ENCODE measurements around the gene TRPV4. TPM values are rescaled to one million over a fixed set of nuclear protein-coding genes. Genes with fewer than 3 reads are reported as not detected.

Gene TRPV4
- total RNA-seq, 1 donor from 2014 or later, result not detected

- intact Hi-C loops (cut with micrococcal nuclease), result no loop called here
Measured at GRCh38 chr12:109808876-109809646, 24.1 kb downstream of the TRPV4 start.

DNA sequence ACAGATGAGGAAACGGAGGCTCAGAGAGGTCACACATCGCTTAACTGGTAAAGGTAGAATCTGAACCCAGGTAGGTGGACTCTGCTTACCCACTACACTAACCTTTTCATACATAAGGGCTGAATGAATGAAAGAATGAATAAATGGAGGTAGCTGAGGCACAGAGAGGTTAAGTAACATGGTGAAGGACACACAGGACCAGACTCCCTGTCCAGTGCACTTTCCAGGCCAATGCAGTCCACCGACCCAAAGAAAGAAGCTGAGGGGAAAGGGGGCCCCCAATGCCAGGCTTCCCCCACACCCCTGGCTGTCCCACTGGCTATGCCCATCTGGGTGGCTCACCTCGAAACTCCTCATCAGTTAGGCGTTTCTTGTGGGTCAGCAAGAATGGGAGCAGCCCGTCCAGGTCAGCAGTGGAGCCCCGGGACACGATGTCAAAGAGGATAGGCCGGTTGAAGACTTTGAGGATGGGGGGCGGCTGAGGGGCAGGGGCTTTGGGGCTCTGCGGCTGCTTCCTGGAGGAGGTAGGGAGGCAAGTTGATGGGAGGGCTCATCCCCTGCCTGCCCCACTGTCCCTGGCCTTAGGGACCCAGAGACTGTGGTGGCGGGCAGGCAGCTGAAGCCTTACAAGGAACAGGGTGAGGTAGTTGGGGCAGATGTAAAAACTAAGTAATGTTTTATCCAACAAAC, 25.1 kb downstream of the TRPV4 start:
- intact Hi-C loops (cut with micrococcal nuclease), result no loop called here

- intact Hi-C loops (cut with micrococcal nuclease), result loop anchor here (1.0 kb wide), 2 partner anchors 40 to 75 kb away; partner anchors contain the start of gene GLTP
Measured at GRCh38 chr12:109804820-109805761, 28.1 kb downstream of the TRPV4 start.

DNA sequence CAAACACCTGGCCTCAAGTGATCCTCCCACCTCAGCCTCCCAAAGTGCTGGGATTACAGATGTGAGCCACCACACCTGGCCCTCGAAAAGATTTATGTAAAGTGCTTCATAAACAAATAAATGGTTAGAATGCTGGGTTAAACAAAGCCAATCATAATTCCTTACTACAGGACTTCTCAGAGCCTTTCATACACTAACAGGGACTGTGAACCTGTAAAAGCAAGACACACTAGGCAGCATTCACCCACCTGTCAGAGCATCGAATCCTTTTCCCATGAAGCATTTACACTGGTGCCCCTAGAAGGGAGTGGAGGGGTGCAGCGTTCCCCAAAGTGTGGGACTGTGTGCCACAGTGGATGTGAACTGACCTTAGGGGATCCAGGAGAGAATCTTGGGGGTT, 29.5 kb downstream of the TRPV4 start:
- intact Hi-C loops (cut with micrococcal nuclease), result no loop called here

- intact Hi-C loops (cut with micrococcal nuclease), result no loop called here
Measured at GRCh38 chr12:109802828-109803227, 30.4 kb downstream of the TRPV4 start.

DNA sequence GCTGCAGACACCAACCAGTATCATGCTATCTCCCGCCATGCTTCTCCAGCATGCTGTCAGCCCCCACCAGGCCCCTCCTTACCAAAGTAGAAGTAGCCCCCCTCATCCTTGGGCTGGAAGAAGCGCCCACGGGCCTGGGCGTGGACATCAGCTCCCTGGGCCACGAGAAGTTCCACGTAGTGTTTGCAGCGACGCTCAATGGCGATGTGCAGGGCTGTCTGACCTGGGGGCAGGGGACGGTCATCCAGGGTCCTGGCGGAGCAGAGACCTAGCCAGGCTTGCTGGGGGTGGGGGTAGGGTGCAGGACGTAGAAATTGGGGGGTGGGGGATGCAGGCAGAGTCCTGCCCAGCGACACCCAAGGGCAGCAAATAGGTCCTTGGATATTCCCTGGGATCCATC, 32.7 kb downstream of the TRPV4 start:
- intact Hi-C loops (cut with micrococcal nuclease), result no loop called here

- intact Hi-C loops (cut with micrococcal nuclease), result no loop called here
Measured at GRCh38 chr12:109798691-109799090, 34.5 kb downstream of the TRPV4 start.

DNA sequence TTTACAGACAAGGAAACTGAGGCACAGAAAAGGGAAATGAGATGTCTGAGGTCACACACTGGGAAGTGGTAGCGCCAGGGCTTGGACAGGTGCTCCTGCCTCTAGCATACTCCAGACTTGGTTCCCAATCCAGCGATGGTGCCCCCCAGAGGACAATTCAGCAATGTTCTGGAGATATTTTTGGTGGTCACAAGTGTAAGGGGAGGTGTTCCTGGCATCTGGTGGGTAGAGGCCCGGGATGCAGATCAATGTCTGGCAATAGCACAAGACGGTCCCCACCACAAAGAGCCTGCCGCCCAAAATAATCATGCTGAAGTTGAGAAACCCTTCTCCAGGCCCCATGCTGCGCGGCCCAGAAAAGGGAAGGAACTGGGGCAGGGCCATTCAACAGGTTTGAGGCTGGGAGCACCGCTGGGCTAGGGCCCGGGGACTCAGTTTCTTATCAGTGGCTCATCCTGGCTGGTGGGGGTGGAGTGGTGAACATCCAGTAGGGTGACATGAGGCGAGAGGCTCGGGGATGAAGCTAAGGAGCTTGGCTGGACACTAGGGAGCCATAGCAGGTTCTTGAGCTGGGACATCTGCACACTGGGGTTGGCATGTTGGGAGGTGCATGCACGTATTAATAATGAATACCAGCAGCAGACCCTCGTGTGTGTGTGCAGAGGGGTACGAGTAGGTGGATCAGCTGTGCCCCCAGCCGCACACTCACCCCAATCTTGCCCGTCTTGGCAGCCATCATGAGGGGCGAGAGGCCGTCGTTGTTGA, 35.1 kb downstream of the TRPV4 start:
- intact Hi-C loops (cut with micrococcal nuclease), result no loop called here

GRCh38 chr12:109796057-109796456, 37.1 kb downstream of the TRPV4 start:
- intact Hi-C loops (cut with micrococcal nuclease), result no loop called here

DNA sequence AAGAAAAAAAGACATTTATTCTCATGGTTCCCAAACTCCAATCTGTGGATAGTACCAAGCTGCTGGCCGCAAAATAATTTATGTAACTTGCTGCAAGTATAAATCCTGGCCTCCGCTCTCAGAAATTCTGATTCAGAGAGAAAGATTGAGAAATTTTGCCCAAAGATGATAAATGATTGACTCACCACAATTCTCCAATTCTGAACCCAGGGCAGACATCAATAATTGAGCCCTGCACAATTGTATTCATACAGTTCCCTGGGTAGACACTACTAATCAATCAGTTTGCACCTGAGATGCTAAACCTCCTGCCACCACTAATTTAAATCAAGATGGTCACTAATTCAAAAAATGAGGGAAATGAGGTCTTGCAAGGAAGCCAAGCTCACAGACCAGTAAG, 38.2 kb downstream of the TRPV4 start:
- intact Hi-C loops (cut with micrococcal nuclease), result no loop called here

DNA sequence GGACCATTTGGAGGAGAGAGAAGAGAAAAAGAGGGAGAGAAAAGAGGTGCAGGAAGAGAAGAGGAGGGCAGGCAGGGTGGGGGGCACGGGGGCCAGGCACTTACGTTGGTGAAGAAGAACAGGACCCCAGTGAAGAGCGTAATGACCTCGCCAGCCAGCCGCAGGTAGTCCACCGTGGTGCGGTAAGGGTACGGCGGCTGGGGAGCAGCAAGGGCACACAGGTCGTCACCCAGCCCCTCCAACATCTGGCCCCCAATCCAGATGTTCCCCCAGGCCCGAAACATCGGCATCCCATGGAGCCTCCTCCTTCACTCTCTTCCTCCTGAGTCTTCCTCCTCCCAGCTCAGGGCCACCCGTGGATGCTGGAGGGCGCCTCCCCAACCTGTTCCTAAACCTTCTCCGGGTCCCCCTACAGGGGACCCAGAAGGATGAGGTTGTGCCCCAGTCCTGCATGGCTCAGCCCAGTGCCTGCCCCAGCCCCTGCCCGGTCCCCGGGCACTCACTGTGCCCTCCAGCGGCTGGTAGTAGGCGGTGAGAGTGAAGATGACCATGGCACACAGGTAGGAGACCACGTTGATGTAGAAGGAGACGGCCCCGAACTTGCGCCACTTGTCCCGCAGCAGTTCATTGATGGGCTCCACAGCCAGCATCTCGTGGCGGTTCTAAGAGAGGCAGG, 39.2 kb downstream of the TRPV4 start:
- intact Hi-C loops (cut with micrococcal nuclease), result no loop called here

- intact Hi-C loops (cut with micrococcal nuclease), result no loop called here
Measured at GRCh38 chr12:109793411-109793810, 39.8 kb downstream of the TRPV4 start.

DNA sequence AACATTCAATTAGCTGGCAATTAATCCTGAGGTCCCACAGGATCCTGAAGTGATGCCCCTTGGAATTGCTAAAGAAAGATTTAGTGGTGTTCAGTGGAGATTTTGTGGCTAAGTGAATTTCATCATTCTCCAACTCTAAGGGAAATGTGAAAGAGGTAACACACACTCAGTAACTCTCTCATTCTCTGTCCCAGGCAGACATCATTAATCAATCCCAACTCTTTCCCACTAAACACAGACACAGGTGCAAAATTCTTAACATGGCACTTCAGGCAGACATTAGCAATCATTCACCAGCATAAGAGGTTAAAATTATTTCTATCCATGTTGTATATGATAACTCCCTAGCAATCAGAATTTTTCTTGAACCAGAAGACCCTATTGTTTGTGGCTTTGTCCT, 40.2 kb downstream of the TRPV4 start:
- intact Hi-C loops (cut with micrococcal nuclease), result no loop called here

- intact Hi-C loops (cut with micrococcal nuclease), result no loop called here
Measured at GRCh38 chr12:109789526-109790048, 43.6 kb downstream of the TRPV4 start.

DNA sequence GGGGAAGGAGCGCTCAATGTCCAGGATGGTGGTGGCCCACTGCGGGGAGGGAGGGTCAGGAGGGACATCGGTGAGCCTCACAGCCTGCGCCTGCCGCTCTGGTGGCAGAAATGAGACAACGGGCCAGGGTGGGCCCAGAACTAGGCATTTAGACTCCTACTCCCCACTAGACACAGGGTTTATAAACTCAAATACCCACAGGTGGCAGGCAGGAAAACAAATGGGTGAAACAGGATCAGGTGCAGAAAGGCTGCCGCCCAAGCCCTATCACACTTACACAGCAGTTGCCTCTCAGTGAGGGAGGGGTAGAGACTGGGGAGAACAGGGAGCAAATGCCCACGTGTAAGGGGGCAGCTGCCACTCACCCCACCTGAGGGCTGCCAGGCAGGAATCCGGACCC, 46.4 kb downstream of the TRPV4 start:
- intact Hi-C loops (cut with micrococcal nuclease), result no loop called here

- intact Hi-C loops (cut with micrococcal nuclease), result no loop called here
Measured at GRCh38 chr12:109785854-109786253, 47.3 kb downstream of the TRPV4 start.

- intact Hi-C loops (cut with micrococcal nuclease), result no loop called here
Measured at GRCh38 chr12:109783965-109784244, 49.3 kb downstream of the TRPV4 start.

GRCh38 chr12:109783135-109783964, 49.8 kb downstream of the TRPV4 start:
- intact Hi-C loops (cut with micrococcal nuclease), result no loop called here

GRCh38 chr12:109782326-109782703, 50.9 kb downstream of the TRPV4 start:
- intact Hi-C loops (cut with micrococcal nuclease), result no loop called here

All from T-helper 2 cell treated with Interferon-gamma antibody and Interleukin-4, amounts not matched to agents 100 ng/mL and 5 ng/mL, for 36 hours (primary cell).